HG02973 (cell line): ENCODE data around the gene GAREM1.

Experiments used
- ATAC-seq: cut with Tn5 transposase; IDR thresholded peaks from one replicate; pipeline ENCODE4 v1.9.1; 2021; ENCODE audit warnings: moderate library complexity; ENCODE audit not compliant: unreplicated experiment

The GAREM1 gene

DNA sequence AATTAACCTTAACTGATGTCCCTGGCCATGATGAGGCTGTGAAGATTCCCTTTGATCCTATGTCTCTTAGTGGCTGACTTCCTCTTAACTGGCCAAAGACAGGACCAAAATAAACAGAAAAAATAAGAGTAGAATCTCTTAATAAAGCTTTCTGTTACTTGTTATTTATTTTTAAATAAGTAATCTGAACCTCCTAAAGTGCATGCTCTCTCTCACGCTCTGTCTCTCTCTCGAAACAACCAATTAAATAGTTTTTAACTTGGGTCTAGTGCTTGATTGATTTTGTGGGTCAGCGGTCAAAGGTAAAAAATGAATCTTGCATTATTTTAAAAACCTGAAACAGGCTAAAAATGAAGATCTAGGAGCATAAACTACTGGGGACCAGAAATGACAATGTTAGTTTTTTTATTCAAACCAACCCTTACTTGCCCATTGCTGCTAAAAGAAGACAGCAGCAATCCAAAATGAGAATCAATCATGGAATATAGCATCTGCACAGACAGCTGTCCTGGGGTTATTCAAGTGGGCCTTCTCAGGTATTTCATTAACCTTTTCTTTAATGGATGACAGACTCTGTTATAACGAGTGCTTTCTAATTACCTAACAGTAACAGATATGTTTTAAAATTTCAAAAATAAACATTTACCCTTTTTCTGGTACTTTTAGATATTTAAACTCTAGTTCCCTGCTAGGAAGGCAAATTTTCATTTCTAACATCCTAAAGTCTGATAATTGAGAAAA, 11.2 kb downstream of the GAREM1 start:
- ATAC-seq, result no peak

DNA sequence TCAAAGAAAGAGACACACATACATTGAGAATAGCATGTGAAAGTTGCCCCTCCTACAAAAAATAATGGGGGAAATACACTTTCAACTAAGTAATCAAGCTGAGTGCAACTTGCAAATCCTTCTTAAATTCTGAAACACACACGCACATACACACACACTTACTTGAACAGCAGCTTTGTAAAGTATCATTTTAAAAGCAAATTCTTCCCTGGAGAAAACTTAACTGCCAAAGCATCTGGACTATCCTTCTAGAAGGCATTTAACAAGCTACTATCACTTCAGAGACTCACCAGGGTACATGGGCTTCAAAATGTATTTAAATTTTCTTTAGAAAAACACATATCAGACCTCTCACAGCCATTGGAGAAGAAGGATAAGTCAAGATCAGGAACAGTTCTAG, 15.3 kb downstream of the GAREM1 start:
- ATAC-seq, result no peak

DNA sequence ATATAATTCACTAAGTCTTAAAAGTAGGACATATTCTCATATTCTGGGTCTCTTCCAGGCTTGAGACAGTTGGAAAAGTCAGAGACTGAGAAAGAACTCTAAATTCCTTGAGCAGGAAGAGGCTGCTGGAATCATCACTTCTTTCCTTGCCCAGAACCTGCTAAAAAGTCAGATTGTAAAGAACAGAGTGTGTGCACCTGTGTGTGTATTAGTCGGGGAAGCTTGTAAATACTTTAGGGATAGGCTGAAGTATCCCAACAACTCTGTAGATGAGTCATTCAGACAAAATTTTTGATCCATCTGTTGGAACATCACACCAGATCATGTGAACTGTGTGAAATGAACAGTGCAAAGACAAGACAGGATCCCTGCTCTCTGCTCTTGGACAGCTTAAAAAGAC, 16.1 kb downstream of the GAREM1 start:
- ATAC-seq, result no peak

DNA sequence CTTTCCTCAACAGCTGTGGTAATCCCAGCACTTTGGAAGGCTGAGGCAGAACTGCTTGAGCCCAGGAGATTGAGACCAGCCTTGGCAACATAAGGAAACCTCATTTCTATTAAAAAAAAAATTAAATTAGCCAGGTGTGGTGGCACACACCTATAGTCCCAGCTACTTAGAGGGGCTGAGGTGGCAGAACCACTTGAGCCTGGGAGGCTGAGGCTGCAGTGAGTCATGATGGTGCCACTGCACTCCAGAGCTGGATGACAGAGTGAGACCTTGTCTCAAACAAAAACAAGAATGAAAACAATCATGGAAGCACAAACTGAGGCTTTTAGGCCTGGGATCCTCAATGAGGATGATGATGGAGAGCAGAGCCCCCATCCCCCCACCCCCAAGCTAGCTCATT, 19.8 kb downstream of the GAREM1 start:
- no peak for ATAC-seq

DNA sequence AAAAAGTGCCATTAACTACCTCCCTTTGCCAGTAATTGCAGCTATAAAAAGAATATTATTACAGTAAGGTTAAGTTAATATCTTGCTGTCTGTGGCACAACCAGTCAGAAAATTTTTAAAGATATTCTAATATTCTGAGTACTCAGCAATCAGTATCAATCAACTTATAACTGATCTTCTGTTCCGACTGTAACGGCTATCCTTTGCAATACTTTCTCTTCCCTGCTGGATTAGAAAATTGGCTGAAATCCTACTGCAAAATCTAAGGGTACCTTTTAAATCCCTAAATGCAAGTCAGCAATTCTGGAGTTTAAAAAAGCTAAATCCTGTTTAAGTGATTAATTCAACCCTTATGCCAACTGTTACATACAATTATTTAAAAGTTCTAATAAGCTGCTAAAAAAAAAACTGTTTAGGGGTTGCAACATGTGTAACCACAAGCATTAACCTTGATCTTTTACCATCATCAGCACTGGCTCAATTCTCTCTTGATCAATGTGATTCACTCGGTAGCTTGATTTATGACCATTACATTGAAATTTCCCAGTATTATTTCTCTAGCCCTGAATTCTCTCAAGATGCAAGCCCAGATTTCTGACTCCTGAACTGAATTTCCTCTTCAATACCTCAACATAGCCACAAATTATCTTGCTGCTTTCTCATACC, 20.5 kb downstream of the GAREM1 start:
- no peak for ATAC-seq

DNA sequence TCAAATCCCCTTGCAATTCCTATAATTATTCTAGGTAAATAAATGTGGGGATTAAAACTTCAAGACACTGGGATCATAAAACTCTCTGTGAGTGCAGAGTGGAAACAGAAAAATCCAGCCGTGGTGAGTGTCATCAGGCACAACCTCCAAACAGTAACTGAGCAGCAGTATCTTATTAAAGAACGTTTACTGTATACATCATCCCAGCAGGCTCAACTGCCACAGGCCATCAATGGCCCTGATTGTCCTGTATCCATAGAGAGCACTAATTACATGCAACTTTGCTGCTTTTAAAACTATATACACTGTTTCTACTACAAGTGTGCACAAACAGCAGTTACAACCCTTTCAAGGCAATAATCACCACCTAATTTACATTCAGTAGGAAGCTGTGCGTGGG, 23.9 kb downstream of the GAREM1 start:
- no peak for ATAC-seq

DNA sequence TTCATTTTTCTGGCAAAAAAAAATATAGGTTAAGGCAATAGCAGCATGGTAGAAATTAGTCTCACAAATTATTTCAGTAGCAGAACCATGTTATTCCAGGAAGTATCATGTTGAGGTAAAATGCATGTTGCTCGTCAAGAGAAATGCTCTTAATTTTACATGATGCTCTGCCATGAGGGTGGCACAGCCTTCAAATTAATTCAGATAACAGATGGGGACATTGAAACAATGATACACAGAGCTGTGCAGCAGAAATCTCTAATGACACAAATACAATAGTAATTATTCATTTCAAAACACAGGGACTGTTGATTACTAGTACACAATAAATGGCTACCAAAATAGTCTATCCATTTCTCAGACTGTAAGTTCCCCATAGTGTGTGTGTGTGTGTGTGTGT, 24.8 kb downstream of the GAREM1 start:
- ATAC-seq, result no peak

DNA sequence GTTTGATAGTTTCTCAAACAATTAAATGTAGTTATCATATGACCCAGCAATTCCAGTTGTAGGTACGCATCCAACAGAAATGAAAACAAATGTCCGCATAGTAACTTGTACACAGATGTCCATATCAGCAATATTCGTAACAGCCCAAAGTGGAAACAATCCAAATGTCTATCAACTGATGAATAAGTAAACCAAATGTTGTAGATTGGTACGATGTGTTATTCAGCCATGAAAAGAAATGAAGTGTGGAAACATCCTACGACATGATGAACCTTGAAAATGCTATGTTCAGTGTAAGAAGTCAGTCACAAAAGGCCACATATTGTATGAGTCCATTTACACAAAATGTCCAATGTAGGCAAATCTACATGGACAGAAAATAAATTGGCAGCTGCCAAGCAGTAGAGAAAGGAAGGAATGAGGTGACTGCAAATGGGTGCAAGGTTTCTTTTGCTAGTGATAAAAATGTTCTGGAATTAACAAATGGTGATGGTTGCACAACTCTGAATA, 26.9 kb downstream of the GAREM1 start:
- ATAC-seq, result no peak

DNA sequence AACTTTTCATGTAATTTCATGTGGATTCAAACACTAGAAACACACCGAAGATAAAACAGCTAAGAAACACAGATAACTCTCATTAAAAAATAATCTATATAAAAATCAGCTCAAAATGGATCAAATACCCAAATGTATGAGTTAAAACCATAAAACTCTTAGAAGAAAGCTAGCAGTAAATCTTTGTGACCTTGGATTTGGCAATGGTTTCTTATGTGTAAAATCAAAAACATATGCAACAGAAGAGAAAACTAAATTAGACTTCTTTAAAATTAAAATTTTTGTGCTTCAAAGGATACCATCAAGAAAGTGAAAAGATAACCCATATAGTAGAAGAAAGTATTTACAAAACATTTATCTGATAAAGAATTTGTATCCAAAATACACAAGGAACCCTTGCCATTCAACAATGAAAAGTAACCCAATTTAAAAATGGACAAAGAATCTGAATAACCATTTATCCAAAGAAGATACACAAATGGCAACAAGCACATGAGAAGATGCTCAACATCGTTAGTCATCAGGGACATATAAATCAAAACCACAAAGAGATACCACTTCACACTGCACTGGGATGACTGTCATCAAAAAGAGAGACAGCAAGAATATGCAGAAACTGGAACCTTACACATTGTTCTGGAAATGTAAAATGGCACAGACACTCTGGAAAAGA, 27.5 kb downstream of the GAREM1 start:
- ATAC-seq, result no peak

DNA sequence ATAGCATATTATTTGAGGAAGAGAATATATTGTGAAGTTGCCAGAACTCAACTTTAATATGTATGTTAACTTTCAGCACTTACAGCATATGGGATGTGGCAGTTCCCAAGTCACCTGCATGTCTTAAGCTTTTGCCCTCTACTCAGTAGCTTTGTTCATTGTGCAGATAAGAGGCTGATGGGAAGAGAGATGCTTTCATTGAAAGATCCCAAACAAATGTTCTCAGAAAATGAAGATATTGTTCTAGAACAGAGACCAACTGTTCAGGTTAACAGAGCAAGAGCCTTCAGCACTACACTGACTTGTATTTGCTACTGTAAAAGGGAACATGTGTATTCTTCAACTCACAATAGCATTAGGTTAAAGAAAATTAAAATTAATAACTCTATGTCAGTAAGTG, 28.1 kb downstream of the GAREM1 start:
- ATAC-seq, result no peak

DNA sequence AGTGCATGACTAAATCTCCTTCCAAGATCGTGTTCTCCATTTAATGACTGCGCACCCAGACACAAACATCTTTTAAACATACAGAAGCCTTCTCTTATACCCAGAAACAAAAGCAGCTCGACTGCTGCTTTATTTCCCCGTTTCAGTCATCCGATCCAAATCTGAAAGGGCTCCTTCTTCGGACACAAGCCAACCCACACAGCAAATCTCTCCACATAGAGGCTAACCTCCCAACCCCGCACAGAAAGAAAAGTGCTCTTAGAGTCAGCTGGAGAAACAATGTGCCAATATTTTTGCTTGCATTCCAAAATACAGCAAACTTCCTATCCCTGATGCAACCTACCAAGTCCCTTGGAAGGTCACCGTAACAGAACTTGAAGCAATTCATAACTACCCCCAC, 29.1 kb downstream of the GAREM1 start:
- no peak for ATAC-seq

DNA sequence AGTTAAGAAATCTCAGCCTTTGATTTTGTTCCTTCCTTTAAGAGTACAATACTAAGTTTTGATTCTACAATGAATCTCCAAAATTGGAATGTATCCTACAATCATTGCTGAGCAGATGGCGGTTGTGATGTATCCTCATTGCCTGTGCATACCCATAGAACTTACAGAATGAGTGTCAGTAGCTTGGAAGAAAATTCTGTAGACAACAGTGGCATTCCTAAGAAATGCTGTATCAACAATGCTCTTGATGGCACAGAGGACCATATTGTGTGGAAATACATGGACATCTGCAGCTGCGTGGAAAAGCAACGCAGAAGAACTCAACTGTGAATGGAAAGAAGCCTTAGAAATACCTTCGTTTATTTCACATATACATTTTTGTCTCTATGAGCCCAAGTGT, 30.2 kb downstream of the GAREM1 start:
- ATAC-seq, result no peak

DNA sequence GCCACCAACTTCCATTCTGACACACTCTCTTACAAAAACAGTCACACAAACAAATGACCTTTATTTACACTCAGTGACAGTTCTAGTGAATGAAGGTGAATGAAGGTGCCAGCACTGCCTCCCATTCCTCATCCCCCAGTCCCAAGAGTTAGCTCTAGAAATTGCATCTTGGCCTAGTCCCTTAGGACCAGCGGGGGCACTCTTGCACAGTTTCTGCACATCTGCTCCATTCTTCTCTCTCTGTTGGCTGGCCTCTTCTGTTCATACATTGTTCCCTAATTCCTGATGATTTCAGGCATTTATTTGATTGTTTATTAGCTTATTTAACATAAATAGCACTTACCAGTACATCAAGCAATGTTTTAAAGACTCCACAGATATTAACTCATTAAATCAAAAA, 30.9 kb downstream of the GAREM1 start:
- no peak for ATAC-seq

DNA sequence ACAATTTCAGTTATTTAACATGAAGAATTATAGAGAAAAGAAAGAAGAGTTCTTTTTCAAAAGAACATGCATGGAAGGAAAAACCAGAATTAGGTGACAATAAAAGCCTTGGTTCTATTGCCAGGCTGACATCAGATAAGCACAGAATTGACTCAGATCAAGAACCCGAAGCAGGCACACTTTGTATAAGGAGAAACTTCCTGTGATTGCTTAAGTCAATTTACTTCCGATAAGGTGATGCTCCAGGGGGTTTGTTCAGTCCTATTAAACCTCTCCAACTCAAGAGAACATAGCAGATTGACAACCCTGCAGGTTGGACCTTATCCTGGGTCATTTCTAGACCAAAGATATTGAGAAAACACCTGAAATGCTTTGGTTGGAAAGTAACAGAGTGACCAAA, 31.4 kb downstream of the GAREM1 start:
- ATAC-seq, result no peak

DNA sequence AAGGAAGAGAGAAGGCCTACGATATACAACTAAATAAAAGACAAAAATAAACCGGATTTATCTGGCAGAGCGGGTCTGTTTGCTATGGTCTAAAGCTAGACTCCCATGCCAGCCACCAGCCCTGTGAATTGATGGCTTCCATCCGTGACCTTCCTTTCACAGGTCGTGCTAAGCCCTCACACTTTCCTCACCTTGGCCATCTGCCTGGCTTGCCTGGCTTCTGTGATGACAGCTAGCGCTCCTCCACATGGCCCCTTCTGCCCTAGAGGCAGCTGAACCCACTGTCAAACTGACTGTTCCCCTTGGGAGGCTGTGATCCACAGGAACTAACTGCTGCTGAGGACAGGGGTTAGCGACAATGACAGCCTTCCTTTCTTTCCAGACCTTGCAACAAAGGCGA, 32.5 kb downstream of the GAREM1 start:
- no peak for ATAC-seq

DNA sequence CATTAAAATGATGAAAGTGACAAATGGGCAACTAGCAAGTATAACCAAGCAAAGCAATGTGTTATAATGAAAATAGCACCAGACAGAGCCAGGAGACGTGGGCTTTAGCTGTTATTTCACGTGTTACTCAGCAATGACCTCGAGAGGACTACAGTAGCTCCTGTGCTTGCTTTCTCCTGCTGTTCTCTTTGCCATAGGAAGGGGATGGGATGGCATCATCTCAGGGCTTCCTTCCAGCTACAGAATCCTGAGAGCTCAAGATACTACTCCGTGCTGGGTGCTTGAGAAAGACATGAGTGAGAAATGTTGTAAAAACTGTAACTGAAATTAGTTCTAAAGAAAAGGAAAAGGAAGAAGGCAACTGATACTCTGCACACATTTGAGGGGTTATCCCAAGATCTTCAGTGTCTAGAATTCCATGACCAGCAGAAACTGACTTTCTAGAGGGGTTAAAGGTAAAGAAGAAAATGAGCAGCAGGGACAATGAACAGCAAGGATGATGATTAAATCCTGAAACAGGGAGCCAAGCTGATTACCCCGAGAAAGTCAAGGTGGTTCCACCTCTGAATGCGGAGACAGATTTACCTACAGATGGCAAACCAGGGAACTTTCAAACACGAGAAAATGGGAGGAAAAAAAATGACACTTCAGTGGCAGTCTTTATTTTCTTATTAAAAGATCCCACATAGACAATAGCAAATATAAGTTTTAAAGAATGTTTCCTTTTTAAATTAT, 33.4 kb downstream of the GAREM1 start:
- no peak for ATAC-seq

DNA sequence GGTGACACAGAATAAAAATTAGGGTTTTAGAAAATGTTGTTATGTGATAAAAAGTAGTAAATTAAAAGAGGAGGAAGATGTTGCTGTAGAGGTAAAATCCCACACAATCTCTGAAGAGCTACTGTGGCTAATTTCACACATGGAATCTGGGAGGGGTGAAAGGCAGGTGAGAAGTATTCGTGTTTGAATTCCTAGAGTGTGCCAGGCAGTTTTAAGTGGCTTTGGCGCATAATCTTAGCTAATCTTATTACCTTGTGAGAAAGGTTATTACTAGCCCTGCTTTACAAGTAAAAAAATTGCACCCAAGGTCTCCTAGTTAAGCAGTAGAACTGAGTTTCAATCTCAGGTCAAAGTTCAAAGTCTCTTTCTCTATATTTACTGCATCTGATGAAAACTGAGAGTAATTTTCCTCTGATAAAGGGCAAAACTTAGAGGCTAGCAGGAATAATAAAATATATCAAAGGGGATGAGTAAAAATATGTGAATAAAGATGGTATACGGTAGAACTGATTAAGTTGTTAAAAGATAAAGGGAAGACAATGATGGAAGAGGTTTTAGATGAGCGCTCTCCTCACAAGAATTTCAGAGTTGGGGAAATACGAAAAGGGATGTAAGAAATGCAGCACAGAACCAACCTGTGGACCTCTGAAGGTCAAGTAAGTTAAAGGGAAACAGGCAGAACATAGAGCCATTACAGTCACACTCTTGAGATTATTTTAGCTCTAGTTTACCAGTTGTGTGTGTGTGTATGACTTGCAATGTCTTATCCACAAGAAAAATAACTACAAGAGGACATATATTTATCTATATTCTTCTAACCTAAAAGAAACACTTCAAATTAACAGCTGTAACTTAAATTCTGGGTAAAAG, 34.8 kb downstream of the GAREM1 start:
- no peak for ATAC-seq

DNA sequence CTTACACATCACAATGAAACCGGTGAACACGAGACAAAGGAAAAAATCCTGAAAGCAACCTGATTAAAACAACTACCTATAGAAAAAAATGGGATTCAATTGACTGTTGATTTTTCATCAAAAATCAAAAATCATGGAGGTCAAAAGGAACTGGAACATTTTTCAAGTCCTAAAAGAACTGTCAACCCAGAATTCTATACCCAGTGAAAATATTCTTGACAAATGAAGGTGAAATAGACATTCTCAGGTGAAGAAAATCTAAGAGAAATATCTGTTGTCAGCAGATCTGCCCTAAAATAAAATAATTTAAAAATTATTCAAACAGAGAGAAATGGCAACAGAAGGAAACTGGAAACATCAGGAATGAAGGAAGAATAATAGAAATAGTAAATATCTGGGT, 38.9 kb downstream of the GAREM1 start:
- no peak for ATAC-seq

DNA sequence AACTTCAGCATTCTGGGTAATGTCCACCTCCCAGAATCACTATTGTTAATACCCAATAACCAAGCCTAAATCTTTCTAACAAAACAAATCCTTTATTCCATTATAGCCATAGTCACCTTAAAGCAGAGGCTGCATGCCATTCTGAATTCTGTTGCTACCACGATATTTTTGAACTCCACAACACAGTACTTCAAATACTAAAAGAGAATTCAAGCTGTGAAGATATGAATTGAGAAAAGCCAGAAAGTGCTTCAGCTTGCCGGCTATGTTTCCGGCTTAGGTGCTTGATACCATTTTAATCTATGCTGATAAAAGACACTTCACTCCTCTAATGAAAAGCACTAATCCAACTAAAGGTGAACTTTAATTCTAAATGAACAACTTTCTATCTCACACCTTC, 41.3 kb downstream of the GAREM1 start:
- no peak for ATAC-seq

DNA sequence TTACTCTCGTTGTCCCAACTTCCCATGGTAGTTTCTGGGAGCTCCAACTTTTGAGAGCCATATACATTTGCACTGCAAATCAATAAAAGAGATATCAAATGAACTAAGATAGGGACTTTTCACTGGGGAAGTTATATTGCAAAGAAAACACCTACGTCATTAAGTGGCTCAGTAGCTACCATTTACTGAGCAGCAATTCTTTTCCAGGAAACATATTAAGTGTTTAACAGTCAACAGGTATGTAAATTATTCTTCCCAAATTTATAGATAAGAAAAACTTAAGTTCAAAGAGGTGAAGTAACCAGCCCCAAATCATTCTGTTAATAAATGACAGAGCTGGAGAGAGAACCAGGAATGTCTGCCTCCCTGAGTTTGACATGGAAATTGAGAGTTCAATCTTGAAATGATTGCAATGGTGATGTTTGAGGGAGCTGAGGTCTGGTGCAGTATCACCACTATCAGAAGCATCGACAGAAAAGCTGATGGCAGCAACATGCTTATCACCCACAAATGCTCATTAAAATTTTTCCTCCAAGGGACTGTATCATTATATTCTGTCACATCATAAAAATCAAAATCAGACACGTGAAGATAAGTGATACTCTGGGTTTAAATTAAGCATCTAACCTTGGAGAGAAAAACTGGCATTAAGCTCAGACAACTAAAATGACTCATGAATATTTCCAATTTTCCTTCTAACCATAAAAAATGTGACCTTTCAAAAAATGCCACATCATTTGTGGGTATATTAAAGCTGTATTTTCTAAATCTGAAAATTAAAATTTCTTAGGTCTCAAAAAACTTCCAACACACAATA, 43.4 kb downstream of the GAREM1 start:
- ATAC-seq, result no peak
